GM18520 (cell line): Measurements from ENCODE around the gene ZNF563.
A peak's percentile ranks its signal among the peaks of the same experiment; 100 is the strongest.

Experiments used
- ATAC-seq: cut with Tn5 transposase; IDR thresholded peaks from one replicate; pipeline ENCODE4 v1.9.1; 2021; ENCODE audit not compliant: unreplicated experiment

Gene ZNF563

DNA sequence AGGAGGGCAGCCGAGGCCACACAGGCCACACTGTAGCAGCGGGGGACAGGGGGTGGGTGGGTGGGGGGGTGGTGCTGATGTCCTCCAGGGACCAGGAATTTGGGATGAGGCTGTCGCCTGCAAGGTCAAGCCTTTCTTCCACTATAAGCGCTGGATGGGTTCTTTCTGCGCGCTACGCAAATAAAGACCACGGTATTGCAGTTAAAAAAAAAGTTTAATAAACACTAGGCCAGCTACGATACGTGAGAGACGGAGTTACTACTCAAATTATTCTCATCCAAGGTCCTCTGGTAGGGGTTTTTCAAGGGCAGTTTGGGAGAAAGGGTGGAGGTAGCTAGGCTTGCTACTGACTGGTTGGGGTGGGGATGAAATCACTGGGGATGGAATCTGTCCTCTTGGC, 38.2 kb downstream of the ZNF563 start:
- ATAC-seq, result no peak

DNA sequence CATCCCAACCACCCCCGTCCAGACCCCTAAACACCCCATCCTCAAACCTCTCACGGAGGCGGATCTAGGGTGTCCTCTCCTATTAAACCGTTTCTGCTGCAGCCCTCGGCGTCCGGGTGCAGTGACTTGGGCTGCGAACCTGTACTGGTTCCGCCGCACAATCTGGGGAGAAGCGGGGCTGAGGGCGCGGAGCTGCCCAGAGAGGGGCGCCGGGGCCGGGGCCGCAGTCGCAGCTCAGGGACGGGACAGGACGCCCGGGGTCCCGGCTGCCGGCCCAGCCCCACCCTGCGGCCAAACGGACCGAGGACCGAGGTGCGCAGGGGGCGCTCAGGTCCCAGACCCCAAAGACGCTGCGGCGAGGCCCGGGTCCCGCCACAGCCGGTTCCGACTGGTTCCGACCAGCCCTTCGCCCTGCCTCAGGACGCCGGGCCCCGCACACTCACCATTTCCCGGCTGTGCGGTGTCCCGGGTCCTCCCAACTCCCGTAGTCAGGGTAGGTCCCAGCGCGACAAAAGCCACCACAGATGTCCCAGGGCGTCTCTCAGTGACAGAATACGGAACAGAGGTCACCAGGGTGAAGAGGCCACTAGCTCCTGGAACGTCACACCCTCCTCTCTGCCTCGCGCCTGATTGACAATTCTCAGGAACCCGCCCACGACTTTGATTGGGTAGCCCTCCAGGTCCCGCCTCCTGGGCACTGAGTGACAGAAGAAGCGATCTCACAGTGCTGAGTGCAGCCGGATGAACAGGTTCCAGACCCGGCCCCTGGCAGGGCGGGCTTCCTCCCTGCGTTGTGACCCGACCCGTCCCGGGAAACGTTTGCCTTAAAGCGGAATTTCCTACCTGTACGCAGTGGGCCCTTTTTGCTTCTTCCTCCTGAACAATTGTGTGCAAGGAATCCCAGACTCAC, 38.9 kb downstream of the ZNF563 start, which contains the start of gene ZNF44:
Gene ZNF44 (minus strand): TSS at position 635 of the 910 bp plus-strand sequence. CDS start 189 bp downstream, at position 446.
- ATAC-seq, result peak; percentile 88

DNA sequence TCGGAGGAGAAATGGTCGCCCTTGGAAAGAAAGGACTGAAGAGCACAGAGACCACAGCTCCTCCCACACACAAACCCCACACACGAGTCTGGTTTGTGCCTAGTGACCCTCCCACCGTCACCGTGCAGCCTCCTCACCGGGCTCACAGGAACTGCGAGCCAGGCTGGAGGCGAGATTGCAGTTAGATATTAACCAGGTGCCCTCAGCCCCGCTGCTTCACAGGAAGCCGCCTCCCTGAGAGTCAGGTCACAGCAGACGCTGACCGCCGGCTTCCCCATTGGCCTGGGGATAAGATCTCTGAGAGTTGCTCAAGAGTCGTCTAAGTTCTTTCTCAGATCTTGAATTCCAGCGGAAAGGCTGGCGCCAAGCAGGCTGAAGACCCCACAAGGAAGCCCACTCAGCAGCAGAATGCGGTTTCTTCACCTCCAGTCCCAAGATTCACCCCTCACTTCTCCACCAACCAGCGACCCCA, 39.6 kb downstream of the ZNF563 start:
- peak; percentile 32 for ATAC-seq

DNA sequence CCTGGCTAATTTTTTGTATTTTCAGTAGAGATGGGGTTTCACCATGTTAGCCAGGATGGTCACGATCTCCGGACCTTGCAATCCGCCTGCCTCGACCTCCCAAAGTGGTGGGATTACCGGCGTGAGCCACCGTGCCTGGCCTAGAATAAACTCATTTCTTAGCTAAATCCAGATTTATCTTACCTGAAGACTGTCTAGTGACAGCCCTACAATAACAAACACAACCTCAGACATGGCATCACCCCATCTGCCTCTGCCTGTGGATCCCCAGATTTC, 43.7 kb downstream of the ZNF563 start:
- no peak for ATAC-seq

DNA sequence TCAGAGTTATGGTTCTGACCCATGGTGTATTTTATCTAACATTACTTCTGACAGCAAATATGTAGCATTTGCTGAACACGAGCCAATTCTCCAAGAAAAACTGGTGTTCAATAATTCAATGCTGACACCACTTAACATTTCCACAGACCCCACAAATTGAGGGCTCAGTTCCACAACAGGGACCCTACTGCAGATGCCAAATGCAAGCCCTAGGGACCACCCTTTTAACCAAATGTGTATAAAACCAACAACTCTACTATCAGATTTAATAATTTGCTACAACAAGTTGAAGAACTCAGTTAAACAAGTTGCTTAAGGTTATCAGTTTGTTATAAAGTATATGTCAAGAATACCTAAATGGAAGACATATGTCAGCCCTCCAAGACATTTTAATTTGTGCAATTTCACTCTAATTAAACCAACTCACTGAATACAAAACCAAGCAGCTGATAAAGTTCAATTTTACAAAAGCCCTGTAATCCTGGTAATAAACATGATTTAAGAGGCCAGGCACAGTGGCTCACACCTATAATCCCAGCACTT, 45.4 kb downstream of the ZNF563 start:
- no peak for ATAC-seq

DNA sequence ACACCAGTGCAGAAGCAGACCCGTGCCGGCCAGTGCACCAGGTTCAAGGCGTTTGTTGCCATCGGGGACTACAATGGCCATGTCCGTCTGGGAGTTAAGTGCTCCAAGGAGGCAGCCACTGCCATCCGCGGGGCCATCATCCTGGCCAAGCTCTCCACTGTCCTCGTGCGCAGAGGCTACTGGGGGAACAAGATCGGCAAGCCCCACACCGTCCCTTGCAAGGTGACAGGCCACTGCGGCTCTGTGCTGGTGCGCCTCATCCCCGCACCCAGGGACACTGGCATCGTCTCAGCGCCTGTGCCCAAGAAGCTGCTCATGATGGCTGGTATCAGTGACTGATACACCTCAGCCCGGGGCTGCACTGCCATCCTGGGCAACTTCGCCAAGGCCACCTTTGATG, 48.8 kb downstream of the ZNF563 start:
- no peak for ATAC-seq

DNA sequence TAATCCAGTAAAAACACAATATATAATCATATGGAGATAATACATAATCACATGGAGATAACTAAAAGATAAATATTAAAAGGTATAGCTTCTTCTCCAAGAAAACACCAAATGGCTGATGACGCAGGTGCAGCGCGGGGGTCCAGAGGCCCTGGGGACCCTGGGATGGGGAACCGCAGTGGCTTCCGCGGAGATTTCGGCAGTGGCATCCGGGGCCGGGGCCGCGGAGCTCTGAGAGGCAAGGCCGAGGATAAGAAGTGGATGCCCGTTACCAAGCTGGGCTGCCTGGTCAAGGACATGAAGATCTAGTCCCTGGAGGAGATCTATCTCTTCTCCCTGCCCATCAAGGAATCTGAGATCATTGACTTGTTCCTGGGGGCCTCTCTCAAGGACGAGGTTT, 49.2 kb downstream of the ZNF563 start:
- ATAC-seq, result no peak

DNA sequence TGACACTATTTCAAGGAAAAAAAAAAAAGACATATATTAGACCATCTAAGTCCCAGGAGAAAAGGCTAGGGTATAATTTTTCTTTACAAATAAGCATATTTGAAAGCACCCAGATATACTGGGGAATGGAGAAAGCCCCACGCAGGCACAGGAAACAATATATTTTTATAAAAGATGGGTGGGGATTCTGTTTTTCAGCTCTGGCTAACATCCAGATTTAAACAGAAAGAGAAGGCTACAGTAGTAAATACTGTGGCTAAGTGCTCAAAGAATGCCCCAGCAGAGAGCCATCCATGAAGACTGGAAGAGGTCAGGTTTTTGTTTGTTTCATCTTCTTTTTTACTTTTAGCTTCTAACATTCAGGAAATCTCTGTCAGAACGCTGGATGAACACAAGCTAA, 54.7 kb downstream of the ZNF563 start:
- ATAC-seq, result no peak

DNA sequence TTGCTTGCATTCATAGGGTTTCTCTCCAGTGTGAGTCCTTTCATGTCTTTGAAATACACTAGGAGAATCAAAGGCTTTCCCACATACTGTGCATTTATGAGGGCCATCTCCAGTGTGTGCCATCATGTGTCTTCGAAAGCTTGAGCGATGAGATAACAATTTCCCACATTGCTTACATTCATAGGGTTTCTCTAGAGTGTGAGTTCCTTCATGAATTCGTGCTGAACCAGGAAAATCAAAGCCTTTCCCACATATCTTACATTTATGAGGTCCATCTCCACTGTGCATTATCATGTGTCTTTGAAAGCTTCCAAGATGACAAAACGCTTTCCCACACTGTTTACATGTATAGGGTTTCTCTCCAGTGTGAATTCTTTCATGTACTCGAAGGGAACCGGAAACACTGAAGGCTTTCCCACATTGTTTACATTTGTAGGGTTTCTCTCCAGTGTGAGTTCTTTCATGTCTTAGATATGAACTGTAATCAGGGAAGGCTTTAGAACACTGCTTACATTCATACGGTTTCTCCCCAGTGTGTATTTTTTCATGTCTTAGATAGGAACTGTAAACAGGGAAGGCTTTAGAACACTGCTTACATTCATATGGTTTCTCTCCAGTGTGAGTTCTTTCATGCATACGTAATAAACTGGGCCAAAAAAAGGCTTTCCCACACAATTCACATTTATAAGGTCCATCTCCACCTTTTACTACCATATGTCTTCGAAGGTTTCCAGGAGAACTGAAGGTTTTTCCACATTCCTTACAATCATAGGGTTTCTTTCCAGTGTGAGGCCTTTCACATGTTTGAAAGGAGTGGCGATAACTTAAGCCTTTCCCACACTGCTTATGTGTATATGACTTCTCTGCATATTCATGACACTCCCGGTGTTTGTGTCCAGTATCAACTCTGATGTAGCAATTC, 60.2 kb downstream of the ZNF563 start:
- no peak for ATAC-seq

DNA sequence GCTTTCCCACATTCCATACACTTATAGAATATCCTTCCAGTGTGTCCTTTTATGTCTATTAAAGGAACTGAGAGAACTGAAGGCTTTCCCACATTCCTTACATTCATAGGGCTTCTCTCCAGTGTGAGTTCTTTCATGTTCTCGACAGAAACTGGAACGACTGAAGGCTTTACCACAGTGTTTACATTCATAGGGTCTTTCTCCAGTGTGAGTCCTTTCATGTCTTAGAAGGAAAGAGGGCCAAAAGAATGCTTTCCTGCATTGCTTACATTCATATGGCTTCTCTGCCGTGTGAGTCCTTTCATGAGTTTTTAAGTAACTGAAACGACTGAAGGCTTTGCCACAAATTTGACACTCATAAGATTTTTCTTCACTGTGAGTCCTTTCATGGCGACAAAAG, 61.0 kb downstream of the ZNF563 start:
- no peak for ATAC-seq

DNA sequence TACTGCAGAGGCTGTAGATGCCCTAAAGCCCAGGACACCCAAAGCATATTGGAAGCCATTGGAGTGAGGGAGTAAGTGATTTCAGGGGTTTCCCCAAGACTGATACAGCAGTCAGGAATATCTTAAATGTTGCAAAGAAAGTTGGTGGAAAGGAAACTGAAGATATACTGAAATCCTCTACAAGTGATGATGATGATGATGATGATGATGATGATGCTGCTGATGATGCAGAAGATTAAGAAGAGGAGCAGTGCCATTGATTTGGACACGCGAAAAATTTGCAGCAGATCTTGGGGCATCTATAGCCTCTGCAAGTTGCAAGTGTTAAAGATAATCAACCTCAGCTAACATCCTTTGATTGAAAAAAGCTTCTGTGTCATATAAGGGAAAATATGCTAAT, 62.6 kb downstream of the ZNF563 start:
- no peak for ATAC-seq
